A549 (cell line): ENCODE data around the gene LGALS3BP. TPM values are rescaled to one million over a fixed set of nuclear protein-coding genes. Genes with fewer than 3 reads are reported as not detected.

Experiments used
- ATAC-seq, 2 experiments: fragments of 200-7000 bp in 1 of 2; fragments of >200 bp in 1 of 2; cut with Nextera tagmentation in 1 of 2; cut with Tn5 transposase in 1 of 2; 3 replicates each; pipeline versions ENCODE4 v1.8.0 to v1.9.1; 2018 to 2020; ENCODE audit warnings: mild to moderate bottlenecking in 1 of 2, moderate library complexity in 1 of 2
- CTCF ChIA-PET: fragments of 300-600 bp; sonication (Branson Sonifier 250); formaldehyde crosslinking; extraction: SDS; loops from one replicate; lab custom pipeline; 2021; ENCODE audit warnings: antibody characterized with exemption, inconsistent platforms; lab: Yijun Ruan, JAX
- POLR2A ChIA-PET: fragments of 350-600 bp; formaldehyde crosslinking; extraction: SDS; loops from one replicate; lab custom pipeline; 2021; ENCODE audit warnings: antibody characterized with exemption, inconsistent platforms; lab: Yijun Ruan, JAX
- DNase-seq, 2 experiments: peaks; one replicate each; pipeline versions ENCODE4 v3.0.0 to v3.0.0-alpha.2; 2011 to 2016; ENCODE audit warnings: low read depth in 1 of 2, low spot score in 1 of 2
- FAIRE-seq: peaks from 2 replicates; lab custom pipeline; 2011; peaks lifted over from hg19 to GRCh38; lab: Jason Lieb, UNC
- H3K27ac ChIP-seq, 2 experiments: fragments of >200 bp; sonication (Bioruptor Twin); formaldehyde crosslinking; 3 replicates each; pipeline ENCODE4 v1.5.1; 2016 to 2017
- H3K4me1 ChIP-seq: fragments of >200 bp; sonication (Bioruptor Twin); formaldehyde crosslinking; 3 replicates; pipeline ENCODE4 v1.6.1; 2016
- H3K4me2 ChIP-seq: fragments of >200 bp; sonication (Bioruptor Twin); formaldehyde crosslinking; 3 replicates; pipeline ENCODE4 v1.6.1; 2016
- H3K4me3 ChIP-seq: fragments of >200 bp; sonication (Bioruptor Twin); formaldehyde crosslinking; 3 replicates; pipeline ENCODE4 v1.5.1; 2016
- H3K9me3 ChIP-seq: fragments of >200 bp; sonication (Bioruptor Twin); formaldehyde crosslinking; 3 replicates; pipeline ENCODE4 v1.6.1; 2016
- BCL3 ChIP-seq: fragments of >200 bp; sonication (Bioruptor Twin); formaldehyde crosslinking; IDR thresholded peaks from 3 replicates; pipeline ENCODE4 v1.6.1; 2016
- CHD2 ChIP-seq: fragments of 150-350 bp; IDR thresholded peaks from 2 replicates; pipeline ENCODE4 v1.6.1; 2014; ENCODE audit warnings: low read length; ENCODE audit not compliant: partially characterized antibody
- CHD4 ChIP-seq: fragments of 200-600 bp; sonication (generic); IDR thresholded peaks from 2 replicates; pipeline ENCODE4 v1.6.1; 2016; ENCODE audit warnings: antibody characterized with exemption, mild to moderate bottlenecking, borderline replicate concordance
- EHMT2 ChIP-seq: fragments of 200-600 bp; sonication (generic); IDR thresholded peaks from 2 replicates; pipeline ENCODE4 v1.6.1; 2016; ENCODE audit warnings: antibody characterized with exemption, low read depth, mild to moderate bottlenecking, moderate library complexity
- ELK1 ChIP-seq: fragments of 150-350 bp; IDR thresholded peaks from 2 replicates; pipeline ENCODE4 v1.6.1; 2014; ENCODE audit warnings: low read depth, mild to moderate bottlenecking, low read length
- EP300 ChIP-seq, 2 experiments: fragments of >200 bp; sonication (Bioruptor Twin); formaldehyde crosslinking; IDR thresholded peaks; 2 replicates in 1 of 2; 3 replicates in 1 of 2; pipeline ENCODE4 v1.6.1; 2016 to 2017
- FOXS1 ChIP-seq: fragments of 250-450 bp; sonication (Bioruptor Pico); IDR thresholded peaks from 2 replicates; pipeline ENCODE4 v1.5.0; 2020; ENCODE audit warnings: mild to moderate bottlenecking, moderate library complexity
- HEYL ChIP-seq: fragments of 250-450 bp; sonication (Bioruptor Pico); IDR thresholded peaks from 2 replicates; pipeline ENCODE4 v1.8.0; 2021; ENCODE audit warnings: mild to moderate bottlenecking, moderate library complexity
- HMGXB4 ChIP-seq: fragments of 250-450 bp; sonication (Bioruptor Pico); IDR thresholded peaks from 2 replicates; pipeline ENCODE4 v1.5.0; 2021; ENCODE audit warnings: mild to moderate bottlenecking, moderate library complexity, borderline replicate concordance
- HOXB13 ChIP-seq: fragments of 250-450 bp; sonication (Bioruptor Pico); IDR thresholded peaks from 2 replicates; pipeline ENCODE4 v1.5.0; 2020; ENCODE audit warnings: low read depth, mild to moderate bottlenecking, moderate library complexity
- MYC ChIP-seq: IDR thresholded peaks from 2 replicates; pipeline ENCODE4 v1.6.1; 2012; ENCODE audit warnings: mild to moderate bottlenecking, inconsistent platforms, low read length, improper control_type of control experiment, borderline replicate concordance
- NFE2L2 ChIP-seq: fragments of 150-350 bp; conservative IDR thresholded peaks from 2 replicates; pipeline ENCODE4 v1.6.1; 2014; ENCODE audit warnings: low read length
- PBX3 ChIP-seq: IDR thresholded peaks from 2 replicates; pipeline ENCODE4 v1.6.1; 2012
- RAD21 ChIP-seq, 2 experiments: fragments of >200 bp in 1 of 2; sonication (Bioruptor Twin) in 1 of 2; formaldehyde crosslinking in 1 of 2; IDR thresholded peaks in 1 of 2; conservative IDR thresholded peaks in 1 of 2; 2 replicates in 1 of 2; 3 replicates in 1 of 2; pipeline ENCODE4 v1.6.1; 2012 to 2018; ENCODE audit warnings: inconsistent platforms in 1 of 2
- RARB ChIP-seq: fragments of 250-450 bp; sonication (Bioruptor Pico); IDR thresholded peaks from 2 replicates; pipeline ENCODE4 v1.8.0; 2021; ENCODE audit warnings: mild to moderate bottlenecking, moderate library complexity
- REST ChIP-seq: fragments of 200-600 bp; sonication (generic); IDR thresholded peaks from 2 replicates; pipeline ENCODE4 v1.6.1; 2016; ENCODE audit warnings: antibody characterized with exemption, mild to moderate bottlenecking, moderate library complexity
- TFCP2L1 ChIP-seq: fragments of 250-450 bp; sonication (Bioruptor Pico); IDR thresholded peaks from 2 replicates; pipeline ENCODE4 v1.5.0; 2021; ENCODE audit warnings: mild to moderate bottlenecking
- ZNF302 ChIP-seq: fragments of 250-450 bp; sonication (Bioruptor Pico); IDR thresholded peaks from 2 replicates; pipeline ENCODE4 v1.9.0; 2021; ENCODE audit warnings: inconsistent platforms, mild to moderate bottlenecking, moderate library complexity
- WGBS: methylation state at CpG from one replicate; pipeline ENCODE4 v1.1.6; 2017; ENCODE audit errors: missing lambda C conversion rate; 5-methylcytosine and 5-hydroxymethylcytosine counted together
- polyA plus RNA-seq, 4 experiments: library from polyadenylated mRNA; depleted of rRNA in 3 of 4; stranded (reverse); fragments of >200 nt; fragmentation: RNase III in 1 of 4; extraction: RNeasy Plus Mini Kit Qiagen cat#74134 plus additional on column Dnase treatment in 1 of 4; gene quantifications; 2 replicates in 3 of 4; 3 replicates in 1 of 4; pipeline ENCODE4 v1.2.3, GENCODE V29; 2011 to 2017

The LGALS3BP gene
- polyA plus RNA-seq, 2 of the 4 experiments (the other 2 are of a cell fraction): 28.3 to 60.0 TPM

- H3K4me3 ChIP-seq: no peak overlapping the region
These were observed 48.3 kb upstream of the LGALS3BP start for GRCh38 chr17:79027925-79028491.

More at GRCh38 chr17:79027925-79028491, 48.3 kb upstream of the LGALS3BP start:
- no peaks in the 10 kb centered on the region for H3K9me3 ChIP-seq
- peak overlapping the region; percentile 88 for H3K4me2 ChIP-seq
- CTCF ChIA-PET: interaction anchor here (0.9 to 18.2 kb wide), 11 partner anchors 11 to 364 kb away, joined by 3 to 376 read pairs (median 19); partner anchors contain the start of gene CANT1
- WGBS: 53% methylated on average over 16 of the region's 16 CpGs
- FAIRE-seq: no peak
- H3K27ac ChIP-seq: peak overlapping the region; percentile 78 to 88
- POLR2A ChIA-PET: interaction anchor here (1.0 to 3.5 kb wide), 6 partner anchors 8 to 94 kb away, joined by 3 to 34 read pairs (median 6); partner anchors contain the start of gene CANT1
- peak in 1 of 2 experiments; percentile 4; a peak in 3 of 6 replicates for ATAC-seq
- TF ChIP-seq RARB (no peak), REST (no peak), CHD4 (no peak), NFE2L2 (no peak), TFCP2L1 (CRISPR knock-in tag) (no peak), EHMT2 (no peak), RAD21 (conservative IDR thresholded peaks at IDR 0.05 in 1 of 2, IDR thresholded peaks at IDR 0.05 in 1 of 2) (no peak), CHD2 (no peak), HOXB13 (no peak), EP300 (IDR thresholded peaks at IDR 0.05) (no peak), ZNF302 (no peak), ELK1 (no peak), BCL3 (no peak), PBX3 (no peak), HEYL (CRISPR knock-in tag) (no peak), MYC (no peak), HMGXB4 (CRISPR knock-in tag) (no peak), FOXS1 (no peak)
- peaks cover 51% of the 10 kb centered on the region for H3K4me1 ChIP-seq
- DNase-seq: no peak
